IMR-90 (cell line): ENCODE measurements around the gene A4GALT. TPM values are rescaled to one million over a fixed set of nuclear protein-coding genes. Genes with fewer than 3 reads are reported as not detected.

Experiments
- ATAC-seq: fragments of 200-7000 bp; cut with Tn5 transposase; 2 replicates; pipeline ENCODE4 v1.9.1; 2020; ENCODE audit warnings: low read depth, mild to moderate bottlenecking, moderate library complexity
- BruUV-seq: library from RNA; stranded (reverse); fragments of 400-500 nt; replicated peaks from 2 replicates; lab custom pipeline; 2021; lab: Mats Ljungman, UMichigan
- CTCF ChIA-PET: fragments of 300-600 bp; formaldehyde crosslinking; extraction: SDS; loops from one replicate; lab custom pipeline; 2021; ENCODE audit warnings: antibody characterized with exemption; lab: Yijun Ruan, JAX
- POLR2A ChIA-PET: fragments of 300-600 bp; sonication (Branson Sonifier 250); formaldehyde crosslinking; loops from one replicate; lab custom pipeline; 2022; ENCODE audit warnings: antibody characterized with exemption; ENCODE audit not compliant: unreplicated experiment; lab: Charles Lee
- DNase-seq: peaks from one replicate; pipeline ENCODE4 v3.0.0; 2013
- H2AFZ ChIP-seq: replicated peaks from 2 replicates; pipeline ENCODE3; 2013; ENCODE audit warnings: low read length, mild to moderate bottlenecking; ENCODE audit not compliant: poor library complexity
- H2AK5ac ChIP-seq: 2 replicates; pipeline ENCODE4 v1.6.1; 2013; ENCODE audit warnings: low read depth, low read length, inconsistent platforms
- H2AK9ac ChIP-seq: replicated peaks from 2 replicates; pipeline ENCODE3; 2013; ENCODE audit warnings: mild to moderate bottlenecking, low read depth, low read length, moderate library complexity; ENCODE audit not compliant: poor library complexity
- H2BK120ac ChIP-seq: 2 replicates; pipeline ENCODE4 v1.6.1; 2013; ENCODE audit warnings: low read depth, low read length, inconsistent platforms
- H2BK15ac ChIP-seq: 3 replicates; pipeline ENCODE4 v1.6.1; 2013; ENCODE audit warnings: low read depth, low read length, inconsistent platforms
- H2BK20ac ChIP-seq: 2 replicates; pipeline ENCODE4 v1.6.1; 2013; ENCODE audit warnings: low read depth, mild to moderate bottlenecking, inconsistent platforms, low read length, moderate library complexity
- H2BK5ac ChIP-seq: 2 replicates; pipeline ENCODE4 v1.6.1; 2013; ENCODE audit warnings: mild to moderate bottlenecking, low read depth, low read length, inconsistent platforms; ENCODE audit not compliant: poor library complexity, severe bottlenecking
- H3K14ac ChIP-seq: replicated peaks from 2 replicates; pipeline ENCODE4 v1.6.1; 2013; ENCODE audit warnings: low read depth, low read length, inconsistent platforms
- H3K18ac ChIP-seq: 2 replicates; pipeline ENCODE4 v1.6.1; 2013; ENCODE audit warnings: low read depth, low read length, control low read depth
- H3K23ac ChIP-seq: 2 replicates; pipeline ENCODE4 v1.6.1; 2013; ENCODE audit warnings: low read depth, low read length, inconsistent platforms
- H3K27ac ChIP-seq: 2 replicates; pipeline ENCODE4 v1.5.1; 2013; ENCODE audit warnings: mild to moderate bottlenecking, control low read depth, low read length; ENCODE audit not compliant: insufficient read depth
- H3K27me3 ChIP-seq: 2 replicates; pipeline ENCODE4 v1.6.1; 2013; ENCODE audit warnings: low read length; ENCODE audit not compliant: control insufficient read depth, insufficient read depth
- H3K36me3 ChIP-seq: 2 replicates; pipeline ENCODE4 v1.6.1; 2013; ENCODE audit warnings: low read length, mixed read lengths; ENCODE audit not compliant: control insufficient read depth, insufficient read depth
- H3K4ac ChIP-seq: 2 replicates; pipeline ENCODE4 v1.6.1; 2013; ENCODE audit warnings: low read depth, low read length, inconsistent platforms
- H3K4me1 ChIP-seq: 2 replicates; pipeline ENCODE4 v1.6.1; 2013; ENCODE audit warnings: low read length, mixed read lengths; ENCODE audit not compliant: control insufficient read depth, insufficient read depth
- H3K4me2 ChIP-seq: 2 replicates; pipeline ENCODE4 v1.6.1; 2013; ENCODE audit warnings: low read depth, mild to moderate bottlenecking, control low read depth, low read length, moderate library complexity
- H3K4me3 ChIP-seq: 2 replicates; pipeline ENCODE4 v1.5.1; 2013; ENCODE audit warnings: low read depth, mild to moderate bottlenecking, control low read depth, low read length, moderate library complexity; ENCODE audit not compliant: insufficient read depth
- H3K56ac ChIP-seq: 2 replicates; pipeline ENCODE4 v1.6.1; 2013; ENCODE audit warnings: low read length, inconsistent platforms; ENCODE audit not compliant: insufficient read depth; ENCODE audit errors: extremely low read depth
- H3K79me1 ChIP-seq, 2 experiments: 2 replicates each; pipeline ENCODE4 v1.6.1; 2013; ENCODE audit warnings: low read length in 2 of 2, inconsistent platforms in 1 of 2, low read depth in 1 of 2
- H3K9ac ChIP-seq: 2 replicates; pipeline ENCODE4 v1.6.1; 2013; ENCODE audit warnings: low read depth, low read length, control low read depth
- H3K9me1 ChIP-seq: 2 replicates; pipeline ENCODE4 v1.6.1; 2013; ENCODE audit warnings: low read length, inconsistent platforms; ENCODE audit not compliant: insufficient read depth
- H3K9me3 ChIP-seq: 2 replicates; pipeline ENCODE4 v1.6.1; 2013; ENCODE audit warnings: low read length; ENCODE audit not compliant: control insufficient read depth, insufficient read depth
- H4K20me1 ChIP-seq: 2 replicates; pipeline ENCODE4 v1.6.1; 2013; ENCODE audit warnings: low read length, inconsistent platforms; ENCODE audit not compliant: insufficient read depth
- H4K5ac ChIP-seq: 2 replicates; pipeline ENCODE4 v1.6.1; 2013; ENCODE audit warnings: mild to moderate bottlenecking, low read depth, low read length, control low read depth
- H4K8ac ChIP-seq, 2 experiments: 2 replicates each; pipeline ENCODE4 v1.6.1; 2013; ENCODE audit warnings: low read depth in 2 of 2, low read length in 2 of 2, control low read depth in 1 of 2, inconsistent platforms in 1 of 2
- H4K91ac ChIP-seq: 2 replicates; pipeline ENCODE4 v1.6.1; 2013; ENCODE audit warnings: low read depth, low read length, inconsistent platforms; ENCODE audit not compliant: insufficient read depth
- BHLHE40 ChIP-seq: fragments of 150-350 bp; IDR thresholded peaks from 2 replicates; pipeline ENCODE4 v1.6.1; 2016; ENCODE audit warnings: mild to moderate bottlenecking, low read depth, low read length
- CEBPB ChIP-seq: IDR thresholded peaks from 2 replicates; pipeline ENCODE4 v1.6.1; 2012; ENCODE audit warnings: low read depth, low read length, improper control_type of control experiment
- CHD1 ChIP-seq: IDR thresholded peaks from 2 replicates; pipeline ENCODE4 v1.6.1; 2012; ENCODE audit warnings: low read depth, low read length, improper control_type of control experiment
- ELK1 ChIP-seq: fragments of 150-350 bp; IDR thresholded peaks from 2 replicates; pipeline ENCODE4 v1.6.1; 2016; ENCODE audit warnings: low read depth, mild to moderate bottlenecking, low read length, moderate library complexity, borderline replicate concordance
- FOS ChIP-seq: fragments of 150-350 bp; IDR thresholded peaks from 2 replicates; pipeline ENCODE4 v1.6.1; 2016; ENCODE audit warnings: low read depth, low read length
- MAFK ChIP-seq: IDR thresholded peaks from 2 replicates; pipeline ENCODE4 v1.6.1; 2012; ENCODE audit warnings: low read depth, low read length, improper control_type of control experiment
- MAZ ChIP-seq: IDR thresholded peaks from 2 replicates; pipeline ENCODE4 v1.6.1; 2012; ENCODE audit warnings: low read depth, mild to moderate bottlenecking, low read length, improper control_type of control experiment, moderate library complexity, borderline replicate concordance
- MXI1 ChIP-seq: IDR thresholded peaks from 2 replicates; pipeline ENCODE4 v1.6.1; 2012; ENCODE audit warnings: low read depth, mild to moderate bottlenecking, low read length, moderate library complexity, borderline replicate concordance
- NFE2L2 ChIP-seq: fragments of 150-350 bp; IDR thresholded peaks from 2 replicates; pipeline ENCODE4 v1.6.1; 2016; ENCODE audit warnings: low read depth, mild to moderate bottlenecking, low read length
- POLR2A ChIP-seq: IDR thresholded peaks from 2 replicates; pipeline ENCODE4 v1.6.1; 2012; ENCODE audit warnings: mild to moderate bottlenecking, low read depth, low read length
- RAD21 ChIP-seq: IDR thresholded peaks from 2 replicates; pipeline ENCODE4 v1.6.1; 2012; ENCODE audit warnings: low read length, improper control_type of control experiment
- RCOR1 ChIP-seq: IDR thresholded peaks from 2 replicates; pipeline ENCODE4 v1.6.1; 2012; ENCODE audit warnings: mild to moderate bottlenecking, low read length, improper control_type of control experiment; ENCODE audit not compliant: insufficient replicate concordance
- RFX5 ChIP-seq: IDR thresholded peaks from 2 replicates; pipeline ENCODE4 v1.8.0; 2012; ENCODE audit warnings: low read depth, mild to moderate bottlenecking, low read length, moderate library complexity
- SMC3 ChIP-seq: fragments of 150-350 bp; IDR thresholded peaks from 2 replicates; pipeline ENCODE4 v1.6.1; 2016; ENCODE audit warnings: low read depth, mild to moderate bottlenecking, antibody characterized with exemption, low read length, moderate library complexity
- USF2 ChIP-seq: fragments of 150-350 bp; IDR thresholded peaks from 2 replicates; pipeline ENCODE4 v1.6.1; 2017; ENCODE audit warnings: mild to moderate bottlenecking, antibody characterized with exemption, low read length, low read depth
- WGBS, 2 experiments: methylation state at CpG; one replicate each; pipeline versions ENCODE4 v1.1.5 to v1.1.7; 2013; ENCODE audit warnings: missing lambda C conversion rate in 2 of 2; ENCODE audit not compliant: insufficient read length in 1 of 2; ENCODE audit errors: extremely low coverage in 2 of 2; 5-methylcytosine and 5-hydroxymethylcytosine counted together
- dilution Hi-C: fragments of 300-500 bp; cut with HindIII; formaldehyde crosslinking; loops from one replicate; pipeline ENCODE4 v1.14.3; 2018; ENCODE audit warnings: low sequenced_read_pairs; ENCODE audit not compliant: unreplicated experiment
- in situ Hi-C: fragments of 300-500 bp; cut with MboI; formaldehyde crosslinking; loops from 3 replicates; pipeline ENCODE4 v1.14.3; 2019; ENCODE audit warnings: low sequenced_read_pairs, inconsistent platforms, mixed read lengths
- intact Hi-C: fragments of 100-400 bp; cut with micrococcal nuclease; formaldehyde crosslinking; loops from 2 replicates; pipeline ENCODE4 v1.10.0; 2022
- polyA plus RNA-seq, 3 experiments: library from polyadenylated mRNA; depleted of rRNA; stranded (reverse); fragments of >200 nt; gene quantifications; 2 replicates each; pipeline ENCODE4 v1.2.3, GENCODE V29; 2012; ENCODE audit warnings: low replicate concordance in 1 of 3
- total RNA-seq: library from RNA; depleted of rRNA; stranded (reverse); fragments of >200 nt; gene quantifications from 2 replicates; pipeline ENCODE4 v1.2.3, GENCODE V29; 2012

The A4GALT gene
- total and polyA plus RNA-seq, 2 of the 4 experiments (the other 2 are of a cell fraction): 1.6 to 6.1 TPM

GRCh38 chr22:42768385-42769035 is 47.8 kb upstream of the A4GALT start:
- H2AK5ac ChIP-seq: peak overlapping the region; percentile 99
- ATAC-seq: no peak
- intact Hi-C loops: no loop called here
- no peaks in the 10 kb centered on the region for H3K79me1 ChIP-seq
- CTCF ChIA-PET: no interaction called here
- peak overlapping the region; percentile 77 for H2BK120ac ChIP-seq
- H3K14ac ChIP-seq: no peak overlapping the region; the same call in 1 of the 2 replicates
- peak overlapping the region; percentile 15; the same call in 1 of the 2 replicates for H4K5ac ChIP-seq
- peak overlapping the region; percentile 86; the same call in 2 of the 3 replicates for H2BK15ac ChIP-seq
- POLR2A ChIA-PET: no interaction called here
- H3K36me3 ChIP-seq: no peaks in the 10 kb centered on the region
- 70% methylated on average over 3 of the region's 22 CpGs; no CpG with 5 or more reads in 1 of the 2 experiments for WGBS, 2 experiments
- H3K27me3 ChIP-seq: no peaks in the 10 kb centered on the region
- peak overlapping the region; percentile 97 for H3K4ac ChIP-seq
- H3K56ac ChIP-seq: no peak overlapping the region
- dilution Hi-C loops: no loop called here
- no peak overlapping the region for H3K23ac ChIP-seq
- in situ Hi-C loops: no loop called here
- DNase-seq: no peak
- peak overlapping the region; percentile 71 for H2BK20ac ChIP-seq
- peaks cover 20% of the 10 kb centered on the region for H3K9me1 ChIP-seq
- no peaks in the 10 kb centered on the region for H3K9me3 ChIP-seq
- no peak overlapping the region for H3K4me2 ChIP-seq
- H3K18ac ChIP-seq: peak overlapping the region; percentile 20; the same call in 1 of the 2 replicates
- peak overlapping the region; percentile 14 for H2AFZ ChIP-seq
- no peaks in the 10 kb centered on the region for H4K20me1 ChIP-seq
- peak overlapping the region; percentile 78 for H2BK5ac ChIP-seq
- no peak overlapping the region for H3K27ac ChIP-seq
- H3K9ac ChIP-seq: no peak overlapping the region
- H2AK9ac ChIP-seq: peak overlapping the region; percentile 61
- H3K4me1 ChIP-seq: peaks cover 21% of the 10 kb centered on the region
- no peak overlapping the region for H3K4me3 ChIP-seq
- no TSS peak for BruUV-seq
- H4K8ac ChIP-seq: peak overlapping the region; percentile 34 to 84; a peak in 1 of 4 replicates
- peak overlapping the region; percentile 97 for H4K91ac ChIP-seq
- TF ChIP-seq NFE2L2: no peak
- no peak for TF ChIP-seq CEBPB
- no peak for TF ChIP-seq SMC3
- no peak for TF ChIP-seq RCOR1
- TF ChIP-seq RFX5: no peak
- no peak for TF ChIP-seq BHLHE40
- TF ChIP-seq ELK1: no peak
- no peak for TF ChIP-seq USF2
- TF ChIP-seq MAZ: no peak
- no peak for TF ChIP-seq CHD1
- TF ChIP-seq MAFK: no peak
- TF ChIP-seq MXI1: no peak
- TF ChIP-seq POLR2A: no peak
- no peak for TF ChIP-seq RAD21
- no peak for TF ChIP-seq FOS
